ENCODE results near the gene GPR141. TPM values are rescaled to one million over a fixed set of nuclear protein-coding genes. Genes with fewer than 3 reads are reported as not detected.

GPR141 gene
- total and polyA plus RNA-seq, 2 of the 13 experiments (the other 11 are each of a cell fraction or from before 2014, with no cell fraction given), result not detected

DNA sequence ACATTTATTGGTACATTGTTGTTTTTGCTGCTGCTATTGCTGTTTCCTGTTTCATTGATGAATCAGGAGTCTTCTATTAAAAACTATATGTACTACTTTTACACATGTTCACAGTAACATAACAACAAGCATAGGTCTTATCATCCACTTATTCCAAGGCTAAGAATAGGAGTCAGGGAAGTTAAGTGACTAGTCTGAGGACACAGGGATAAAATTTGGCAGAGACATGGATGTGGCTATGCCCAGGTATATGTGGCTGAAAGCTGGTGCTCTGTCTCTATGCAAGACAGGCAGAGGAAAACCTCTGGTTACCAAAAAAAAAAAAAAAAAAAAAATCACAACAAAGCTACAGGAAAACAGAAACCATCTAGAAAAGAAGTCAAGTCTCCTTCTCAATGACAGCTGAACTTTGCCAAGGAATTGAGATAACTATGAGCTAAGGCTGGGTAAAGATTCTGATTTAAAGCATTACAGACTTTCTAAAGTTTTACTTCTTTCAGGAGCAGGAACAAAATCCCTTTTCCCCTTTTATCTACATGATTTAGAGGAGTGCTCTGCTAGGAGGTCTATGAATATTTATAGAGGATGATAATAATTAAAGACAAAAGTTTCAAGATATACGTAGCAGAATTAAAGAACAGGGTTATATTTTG lies 70.0 kb downstream of the GPR141 start:
- FAIRE-seq, result no peak
- in situ Hi-C loops (cut with HindIII; ENCODE audit: extremely low pct_ligation_motif_present, low pct_unique_long_range_greater_than_20kb), result no loop called here

More for the DNA sequence above, 70.0 kb downstream of the GPR141 start:
- no peaks in the 10 kb centered on the region for H4K20me1 ChIP-seq (ENCODE audit: insufficient read depth, low read length)
- no peak for ATAC-seq
- TF ChIP-seq RFXAP (CRISPR knock-in tag; IDR thresholded peaks at IDR 0.05; ENCODE audit: borderline replicate concordance), result no peak
- TF ChIP-seq, protein P1, sequence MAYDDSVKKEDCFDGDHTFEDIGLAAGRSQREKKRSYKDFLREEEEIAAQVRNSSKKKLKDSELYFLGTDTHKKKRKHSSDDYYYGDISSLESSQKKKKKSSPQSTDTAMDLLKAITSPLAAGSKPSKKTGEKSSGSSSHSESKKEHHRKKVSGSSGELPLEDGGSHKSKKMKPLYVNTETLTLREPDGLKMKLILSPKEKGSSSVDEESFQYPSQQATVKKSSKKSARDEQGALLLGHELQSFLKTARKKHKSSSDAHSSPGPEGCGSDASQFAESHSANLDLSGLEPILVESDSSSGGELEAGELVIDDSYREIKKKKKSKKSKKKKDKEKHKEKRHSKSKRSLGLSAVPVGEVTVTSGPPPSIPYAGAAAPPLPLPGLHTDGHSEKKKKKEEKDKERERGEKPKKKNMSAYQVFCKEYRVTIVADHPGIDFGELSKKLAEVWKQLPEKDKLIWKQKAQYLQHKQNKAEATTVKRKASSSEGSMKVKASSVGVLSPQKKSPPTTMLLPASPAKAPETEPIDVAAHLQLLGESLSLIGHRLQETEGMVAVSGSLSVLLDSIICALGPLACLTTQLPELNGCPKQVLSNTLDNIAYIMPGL (CRISPR knock-in tag; IDR thresholded peaks at IDR 0.05; ENCODE audit: borderline replicate concordance in 1 of 2, low read depth in 1 of 2), result no peak
- TF ChIP-seq PPARG (CRISPR knock-in tag; conservative IDR thresholded peaks at IDR 0.05), result no peak
- no peak for TF ChIP-seq ZNF326 (CRISPR knock-in tag; IDR thresholded peaks at IDR 0.05; ENCODE audit: borderline replicate concordance)
- TF ChIP-seq ZNF30 (CRISPR knock-in tag; IDR thresholded peaks at IDR 0.05), result no peak
- TF ChIP-seq ZNF121 (CRISPR knock-in tag; IDR thresholded peaks at IDR 0.05), result no peak
- TF ChIP-seq ZBTB1 (CRISPR knock-in tag; IDR thresholded peaks at IDR 0.05; ENCODE audit: borderline replicate concordance), result no peak
- TF ChIP-seq KAT7 (CRISPR knock-in tag; IDR thresholded peaks at IDR 0.05; ENCODE audit: borderline replicate concordance), result no peak
- TF ChIP-seq, protein P2, sequence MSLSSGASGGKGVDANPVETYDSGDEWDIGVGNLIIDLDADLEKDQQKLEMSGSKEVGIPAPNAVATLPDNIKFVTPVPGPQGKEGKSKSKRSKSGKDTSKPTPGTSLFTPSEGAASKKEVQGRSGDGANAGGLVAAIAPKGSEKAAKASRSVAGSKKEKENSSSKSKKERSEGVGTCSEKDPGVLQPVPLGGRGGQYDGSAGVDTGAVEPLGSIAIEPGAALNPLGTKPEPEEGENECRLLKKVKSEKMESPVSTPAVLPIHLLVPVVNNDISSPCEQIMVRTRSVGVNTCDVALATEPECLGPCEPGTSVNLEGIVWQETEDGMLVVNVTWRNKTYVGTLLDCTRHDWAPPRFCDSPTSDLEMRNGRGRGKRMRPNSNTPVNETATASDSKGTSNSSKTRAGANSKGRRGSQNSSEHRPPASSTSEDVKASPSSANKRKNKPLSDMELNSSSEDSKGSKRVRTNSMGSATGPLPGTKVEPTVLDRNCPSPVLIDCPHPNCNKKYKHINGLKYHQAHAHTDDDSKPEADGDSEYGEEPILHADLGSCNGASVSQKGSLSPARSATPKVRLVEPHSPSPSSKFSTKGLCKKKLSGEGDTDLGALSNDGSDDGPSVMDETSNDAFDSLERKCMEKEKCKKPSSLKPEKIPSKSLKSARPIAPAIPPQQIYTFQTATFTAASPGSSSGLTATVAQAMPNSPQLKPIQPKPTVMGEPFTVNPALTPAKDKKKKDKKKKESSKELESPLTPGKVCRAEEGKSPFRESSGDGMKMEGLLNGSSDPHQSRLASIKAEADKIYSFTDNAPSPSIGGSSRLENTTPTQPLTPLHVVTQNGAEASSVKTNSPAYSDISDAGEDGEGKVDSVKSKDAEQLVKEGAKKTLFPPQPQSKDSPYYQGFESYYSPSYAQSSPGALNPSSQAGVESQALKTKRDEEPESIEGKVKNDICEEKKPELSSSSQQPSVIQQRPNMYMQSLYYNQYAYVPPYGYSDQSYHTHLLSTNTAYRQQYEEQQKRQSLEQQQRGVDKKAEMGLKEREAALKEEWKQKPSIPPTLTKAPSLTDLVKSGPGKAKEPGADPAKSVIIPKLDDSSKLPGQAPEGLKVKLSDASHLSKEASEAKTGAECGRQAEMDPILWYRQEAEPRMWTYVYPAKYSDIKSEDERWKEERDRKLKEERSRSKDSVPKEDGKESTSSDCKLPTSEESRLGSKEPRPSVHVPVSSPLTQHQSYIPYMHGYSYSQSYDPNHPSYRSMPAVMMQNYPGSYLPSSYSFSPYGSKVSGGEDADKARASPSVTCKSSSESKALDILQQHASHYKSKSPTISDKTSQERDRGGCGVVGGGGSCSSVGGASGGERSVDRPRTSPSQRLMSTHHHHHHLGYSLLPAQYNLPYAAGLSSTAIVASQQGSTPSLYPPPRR (CRISPR knock-in tag; IDR thresholded peaks at IDR 0.05; ENCODE audit: borderline replicate concordance), result no peak
- H3K4me3 ChIP-seq (replicated peaks in 1 of 3; ENCODE audit: insufficient read depth in 1 of 3, low read depth in 2 of 3, low read length in 3 of 3), result no peak overlapping the region
- H3K4me2 ChIP-seq (ENCODE audit: low read depth, low read length), result no peak overlapping the region
- no peaks in the 10 kb centered on the region for H3K27me3 ChIP-seq (ENCODE audit: control insufficient read depth in 1 of 2, insufficient read depth in 2 of 2, low read length in 2 of 2)
- H3K9ac ChIP-seq (ENCODE audit: insufficient read depth, low read depth, low read length), result no peak overlapping the region
- H3K79me2 ChIP-seq (ENCODE audit: insufficient read depth, low read length), result no peaks in the 10 kb centered on the region
- 0% methylated on average over 1 of the region's 1 CpG for WGBS (ENCODE audit: low lambda C conversion rate)
- no peaks in the 10 kb centered on the region for H3K4me1 ChIP-seq (ENCODE audit: insufficient read depth, low read length)
- CTCF ChIA-PET (ENCODE audit: low intra/inter-chr PET ratio, low total read pairs), result no interaction called here
- H3K36me3 ChIP-seq (replicated peaks in 1 of 2; ENCODE audit: control insufficient read depth in 1 of 2, insufficient read depth in 2 of 2, low read length in 2 of 2), result no peaks in the 10 kb centered on the region
- POLR2A ChIA-PET, result no interaction called here
- intact Hi-C loops (cut with micrococcal nuclease; ENCODE audit: unreplicated experiment), result no loop called here
- no TSS peak for BruUV-seq (replicated peaks)
- H2AFZ ChIP-seq (ENCODE audit: low read length), result no peak overlapping the region
- no peaks in the 10 kb centered on the region for H3K9me3 ChIP-seq (ENCODE audit: low read length)
- H3K27ac ChIP-seq (ENCODE audit: extremely low read length, insufficient read depth, low read length), result no peak overlapping the region
- no peak for DNase-seq (ENCODE audit: low spot score)
